ENCODE results near the gene GAL3ST2. TPM values are rescaled to one million over a fixed set of nuclear protein-coding genes. Genes with fewer than 3 reads are reported as not detected.

GAL3ST2 gene
- total and polyA plus RNA-seq, 2 of the 8 experiments (the other 6 are each of a cell fraction or from before 2014, with no cell fraction given) = not detected

DNA sequence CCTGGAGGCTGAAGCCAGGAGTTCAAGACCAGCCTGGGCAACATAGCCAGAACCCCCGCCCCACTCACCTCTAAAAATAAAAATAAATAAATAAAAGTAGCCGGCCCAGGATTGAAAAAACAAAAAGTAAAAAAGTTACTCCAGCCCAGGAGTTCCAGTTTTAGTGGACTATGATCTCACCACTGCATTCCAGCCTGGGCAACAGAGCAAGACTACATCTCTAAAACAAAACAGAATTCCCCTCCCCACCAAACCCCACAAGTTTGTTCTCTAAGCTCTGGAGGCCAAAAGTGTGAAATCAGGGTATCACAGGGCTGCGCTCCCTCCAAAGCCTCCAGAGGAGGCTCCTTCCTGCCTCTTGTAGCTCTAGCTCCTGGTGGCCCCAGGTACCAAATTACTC, 40.5 kb upstream of the GAL3ST2 start (continued):
- TF ChIP-seq RFX5 (IDR thresholded peaks at IDR 0.05; ENCODE audit: borderline replicate concordance, low read depth, low read length) (no peak), NRF1 (IDR thresholded peaks at IDR 0.05; ENCODE audit: low read depth, low read length) (no peak), SIRT6 (IDR thresholded peaks at IDR 0.05; ENCODE audit: low read length) (no peak), HDAC2 (IDR thresholded peaks at IDR 0.05; ENCODE audit: borderline replicate concordance in 1 of 2, low read depth in 2 of 2, low read length in 2 of 2) (no peak), SIX5 (IDR thresholded peaks at IDR 0.05; ENCODE audit: low read depth, low read length) (no peak)
- TF ChIP-seq, protein P1, sequence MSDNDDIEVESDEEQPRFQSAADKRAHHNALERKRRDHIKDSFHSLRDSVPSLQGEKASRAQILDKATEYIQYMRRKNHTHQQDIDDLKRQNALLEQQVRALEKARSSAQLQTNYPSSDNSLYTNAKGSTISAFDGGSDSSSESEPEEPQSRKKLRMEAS (IDR thresholded peaks at IDR 0.05) = no peak
- TF ChIP-seq, protein P2, sequence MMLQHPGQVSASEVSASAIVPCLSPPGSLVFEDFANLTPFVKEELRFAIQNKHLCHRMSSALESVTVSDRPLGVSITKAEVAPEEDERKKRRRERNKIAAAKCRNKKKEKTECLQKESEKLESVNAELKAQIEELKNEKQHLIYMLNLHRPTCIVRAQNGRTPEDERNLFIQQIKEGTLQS (IDR thresholded peaks at IDR 0.05; ENCODE audit: insufficient read depth, low read depth, low read length) = no peak

Measured in H1 (cell line).